Hepatocyte (in vitro differentiated cells): ENCODE data around the gene FBXO46. TPM values are rescaled to one million over a fixed set of nuclear protein-coding genes. Genes with fewer than 3 reads are reported as not detected.

Experiments
- DNase-seq: peaks from one replicate; pipeline ENCODE4 v3.0.0-alpha.2; 2016; ENCODE audit warnings: low spot score
- H2AFZ ChIP-seq: fragments of 200-600 bp; sonication (generic); 2 replicates; pipeline ENCODE4 v1.6.0; 2016; ENCODE audit warnings: antibody characterized with exemption, mild to moderate bottlenecking
- H3K27ac ChIP-seq: fragments of 200-600 bp; sonication (generic); 2 replicates; pipeline ENCODE4 v1.5.1; 2016; ENCODE audit warnings: mild to moderate bottlenecking
- H3K27me3 ChIP-seq: fragments of 200-600 bp; sonication (generic); 2 replicates; pipeline ENCODE4 v1.6.1; 2016
- H3K36me3 ChIP-seq: fragments of 200-600 bp; sonication (generic); replicated peaks from 2 replicates; pipeline ENCODE4 v1.5.1; 2016; ENCODE audit warnings: low read depth; ENCODE audit not compliant: insufficient read depth
- H3K4me1 ChIP-seq: fragments of 200-600 bp; sonication (generic); 2 replicates; pipeline ENCODE4 v1.5.1; 2016; ENCODE audit warnings: mild to moderate bottlenecking, moderate library complexity; ENCODE audit not compliant: insufficient read depth
- H3K4me2 ChIP-seq: fragments of 200-600 bp; sonication (generic); 2 replicates; pipeline ENCODE4 v1.6.0; 2016
- H3K4me3 ChIP-seq: fragments of 200-600 bp; sonication (generic); 2 replicates; pipeline ENCODE4 v1.5.1; 2016; ENCODE audit warnings: mild to moderate bottlenecking
- H3K79me2 ChIP-seq: fragments of 200-600 bp; sonication (generic); 2 replicates; pipeline ENCODE4 v1.6.0; 2017; ENCODE audit warnings: mild to moderate bottlenecking
- H3K9me2 ChIP-seq: fragments of 200-600 bp; sonication (generic); replicated peaks from 2 replicates; pipeline ENCODE4 v1.6.0; 2017; ENCODE audit warnings: mild to moderate bottlenecking; ENCODE audit not compliant: insufficient read depth
- H3K9me3 ChIP-seq: fragments of 200-600 bp; sonication (generic); 2 replicates; pipeline ENCODE4 v1.5.1; 2016; ENCODE audit warnings: low read depth, mild to moderate bottlenecking
- H4K20me1 ChIP-seq: fragments of 200-600 bp; sonication (generic); 2 replicates; pipeline ENCODE4 v1.6.0; 2016; ENCODE audit warnings: mild to moderate bottlenecking; ENCODE audit not compliant: insufficient read depth, poor library complexity, severe bottlenecking
- EZH2 ChIP-seq: fragments of 200-600 bp; sonication (generic); IDR thresholded peaks from 2 replicates; pipeline ENCODE4 v1.6.1; 2016; ENCODE audit warnings: antibody characterized with exemption, mild to moderate bottlenecking, borderline replicate concordance
- EZH2phosphoT487 ChIP-seq: fragments of 200-600 bp; sonication (generic); IDR thresholded peaks from one replicate; pipeline ENCODE4 v1.6.1; 2018; ENCODE audit warnings: antibody characterized with exemption, mild to moderate bottlenecking, low read depth, moderate library complexity; ENCODE audit not compliant: unreplicated experiment, severe bottlenecking
- WGBS: methylation state at CpG from one replicate; pipeline ENCODE4 v1.1.6; 2016; ENCODE audit warnings: low lambda C conversion rate; ENCODE audit errors: missing lambda C conversion rate; 5-methylcytosine and 5-hydroxymethylcytosine counted together
- polyA plus RNA-seq: library from polyadenylated mRNA; unstranded; fragments of >200 nt; fragmentation: Nextera tagmentation; extraction: Ambion mirVana; gene quantifications from 2 replicates; pipeline ENCODE4 v1.2.1, GENCODE V29; 2016
- total RNA-seq: library from RNA; depleted of rRNA; stranded (reverse); fragments of >200 nt; gene quantifications from 2 replicates; pipeline ENCODE4 v1.2.3, GENCODE V29; 2014
- TF ChIP-seq, protein P1 (sequence below): fragments of 200-600 bp; sonication (generic); IDR thresholded peaks from 2 replicates; pipeline ENCODE4 v1.5.1; 2016; ENCODE audit warnings: antibody characterized with exemption, mild to moderate bottlenecking; ENCODE audit not compliant: poor library complexity

The FBXO46 gene
- total and polyA plus RNA-seq, 2 experiments from 2014 or later: 7.5 to 14.8 TPM

DNA sequence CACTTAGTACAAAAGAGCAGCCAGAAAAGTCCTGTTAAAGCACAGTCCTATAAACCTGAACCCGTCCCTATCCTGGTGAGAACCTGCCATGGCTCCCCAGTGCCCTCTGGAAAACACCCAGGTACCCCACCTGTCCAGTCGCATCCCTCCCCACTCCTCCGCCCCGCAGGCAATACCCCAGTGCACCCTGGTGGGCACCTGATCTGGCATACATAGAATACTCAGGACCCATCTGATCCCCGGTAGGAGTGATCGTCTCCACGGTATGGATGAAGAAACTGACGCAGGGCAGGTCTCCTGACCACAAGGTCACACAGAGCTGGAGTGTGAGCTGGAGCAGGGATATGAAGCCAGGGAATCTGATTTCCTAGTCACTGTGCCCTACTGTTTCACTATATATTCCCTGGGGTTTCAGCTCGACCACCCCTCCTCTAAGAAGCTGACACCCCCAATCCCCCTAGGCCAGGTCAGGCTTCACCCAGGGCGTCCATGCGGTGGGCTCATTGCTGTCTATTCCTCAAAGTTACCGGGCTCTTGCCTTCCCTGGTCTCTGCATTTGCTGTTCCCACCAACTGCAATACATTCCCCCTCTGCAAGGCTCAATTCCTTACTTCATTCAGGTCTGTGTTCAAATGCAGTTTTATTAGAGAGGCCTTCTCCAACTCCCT is 12.6 kb downstream of the FBXO46 start:
- TF ChIP-seq, protein P1, sequence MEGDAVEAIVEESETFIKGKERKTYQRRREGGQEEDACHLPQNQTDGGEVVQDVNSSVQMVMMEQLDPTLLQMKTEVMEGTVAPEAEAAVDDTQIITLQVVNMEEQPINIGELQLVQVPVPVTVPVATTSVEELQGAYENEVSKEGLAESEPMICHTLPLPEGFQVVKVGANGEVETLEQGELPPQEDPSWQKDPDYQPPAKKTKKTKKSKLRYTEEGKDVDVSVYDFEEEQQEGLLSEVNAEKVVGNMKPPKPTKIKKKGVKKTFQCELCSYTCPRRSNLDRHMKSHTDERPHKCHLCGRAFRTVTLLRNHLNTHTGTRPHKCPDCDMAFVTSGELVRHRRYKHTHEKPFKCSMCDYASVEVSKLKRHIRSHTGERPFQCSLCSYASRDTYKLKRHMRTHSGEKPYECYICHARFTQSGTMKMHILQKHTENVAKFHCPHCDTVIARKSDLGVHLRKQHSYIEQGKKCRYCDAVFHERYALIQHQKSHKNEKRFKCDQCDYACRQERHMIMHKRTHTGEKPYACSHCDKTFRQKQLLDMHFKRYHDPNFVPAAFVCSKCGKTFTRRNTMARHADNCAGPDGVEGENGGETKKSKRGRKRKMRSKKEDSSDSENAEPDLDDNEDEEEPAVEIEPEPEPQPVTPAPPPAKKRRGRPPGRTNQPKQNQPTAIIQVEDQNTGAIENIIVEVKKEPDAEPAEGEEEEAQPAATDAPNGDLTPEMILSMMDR: no peak
- TF ChIP-seq EZH2: no peak
- no peak for TF ChIP-seq EZH2phosphoT487
- Histone ChIP-seq H3K4me3 (peak overlapping the region; percentile 15), H2AFZ (no peak overlapping the region)

GRCh38 chr19:45717131-45717982 is 13.3 kb downstream of the FBXO46 start:
- H3K27ac ChIP-seq: peak overlapping the region; percentile 95
- DNase-seq: peak; percentile 100
- peak overlapping the region; percentile 14 for H2AFZ ChIP-seq
- no peaks in the 10 kb centered on the region for H4K20me1 ChIP-seq
- H3K9me3 ChIP-seq: no peaks in the 10 kb centered on the region
- no peaks in the 10 kb centered on the region for H3K36me3 ChIP-seq
- peak overlapping the region; percentile 34 for H3K4me3 ChIP-seq
- H3K9me2 ChIP-seq: no peaks in the 10 kb centered on the region
- TF ChIP-seq, protein P1: peak; percentile 24
- TF ChIP-seq EZH2phosphoT487: no peak
- TF ChIP-seq EZH2: no peak
- no peaks in the 10 kb centered on the region for H3K27me3 ChIP-seq
- peak overlapping the region; percentile 77 for H3K4me2 ChIP-seq
- 3% methylated on average over 50 of the region's 51 CpGs for WGBS
- H3K79me2 ChIP-seq: peaks cover 68% of the 10 kb centered on the region
- H3K4me1 ChIP-seq: peaks cover 11% of the 10 kb centered on the region

More for the DNA sequence above, 12.6 kb downstream of the FBXO46 start:
- H4K20me1 ChIP-seq: no peaks in the 10 kb centered on the region
- DNase-seq: peak; percentile 42
- no peaks in the 10 kb centered on the region for H3K27me3 ChIP-seq
- no peaks in the 10 kb centered on the region for H3K36me3 ChIP-seq
- H3K9me2 ChIP-seq: no peaks in the 10 kb centered on the region
- H3K4me1 ChIP-seq: peaks cover 11% of the 10 kb centered on the region
- no peaks in the 10 kb centered on the region for H3K9me3 ChIP-seq
- peak overlapping the region; percentile 95 for H3K27ac ChIP-seq
- WGBS: 54% methylated on average over 12 of the region's 12 CpGs
- H3K79me2 ChIP-seq: peaks cover 68% of the 10 kb centered on the region
- peak overlapping the region; percentile 76 for H3K4me2 ChIP-seq

DNA sequence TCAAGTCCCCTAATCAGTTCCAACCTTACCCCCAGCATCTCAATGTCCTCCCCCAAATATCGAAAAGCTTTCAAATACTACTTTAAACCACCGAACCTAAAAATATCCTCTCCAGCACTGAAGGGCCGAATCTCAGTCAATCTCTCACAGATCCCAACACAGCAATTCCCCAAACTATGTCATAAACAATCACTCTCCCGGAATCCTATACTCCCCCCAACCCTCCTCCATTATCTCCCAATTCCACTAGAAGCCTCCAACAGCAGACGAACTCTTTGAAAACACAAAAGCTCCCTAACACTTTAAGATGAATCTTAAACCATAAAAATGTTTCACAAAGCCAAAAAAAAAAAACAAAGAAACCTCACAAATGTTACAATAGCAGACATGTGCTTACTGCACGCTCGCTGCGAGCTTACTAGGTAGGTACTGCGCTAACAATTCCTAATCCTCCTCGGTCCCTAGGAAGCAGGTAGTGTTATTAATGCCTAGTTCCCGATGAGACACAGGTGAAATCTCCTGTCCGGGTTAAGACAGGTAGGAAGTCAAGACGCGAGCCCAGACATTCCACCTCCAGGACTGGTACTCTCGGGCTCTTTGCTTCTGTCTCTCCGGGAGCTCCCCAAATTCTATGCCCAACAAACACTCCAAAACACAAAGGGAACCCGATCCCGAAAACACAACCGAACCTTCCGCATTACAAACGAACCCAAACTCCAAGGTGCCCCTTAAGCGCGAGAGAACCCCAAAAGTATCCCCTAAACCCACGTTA is 14.2 kb downstream of the FBXO46 start:
- Histone ChIP-seq H3K27ac (peak overlapping the region; percentile 86), H3K36me3 (no peaks in the 10 kb centered on the region), H3K9me3 (no peaks in the 10 kb centered on the region), H3K4me2 (peak overlapping the region; percentile 77), H3K4me3 (peak overlapping the region; percentile 34), H3K9me2 (no peaks in the 10 kb centered on the region), H4K20me1 (no peaks in the 10 kb centered on the region), H3K4me1 (peaks cover 11% of the 10 kb centered on the region), H3K79me2 (peaks cover 64% of the 10 kb centered on the region), H3K27me3 (no peaks in the 10 kb centered on the region), H2AFZ (peak overlapping the region; percentile 14)
- WGBS: 4% methylated on average over 23 of the region's 24 CpGs
- no peak for TF ChIP-seq EZH2
- TF ChIP-seq, protein P1: no peak
- no peak for TF ChIP-seq EZH2phosphoT487
- DNase-seq: peak; percentile 60
